ENCODE measurements around the gene DFFB. TPM values are rescaled to one million over a fixed set of nuclear protein-coding genes. Genes with fewer than 3 reads are reported as not detected.

The DFFB gene
- polyA plus RNA-seq, 3 donors, result 6.9 to 12.0 (median 9.0) TPM

DNA sequence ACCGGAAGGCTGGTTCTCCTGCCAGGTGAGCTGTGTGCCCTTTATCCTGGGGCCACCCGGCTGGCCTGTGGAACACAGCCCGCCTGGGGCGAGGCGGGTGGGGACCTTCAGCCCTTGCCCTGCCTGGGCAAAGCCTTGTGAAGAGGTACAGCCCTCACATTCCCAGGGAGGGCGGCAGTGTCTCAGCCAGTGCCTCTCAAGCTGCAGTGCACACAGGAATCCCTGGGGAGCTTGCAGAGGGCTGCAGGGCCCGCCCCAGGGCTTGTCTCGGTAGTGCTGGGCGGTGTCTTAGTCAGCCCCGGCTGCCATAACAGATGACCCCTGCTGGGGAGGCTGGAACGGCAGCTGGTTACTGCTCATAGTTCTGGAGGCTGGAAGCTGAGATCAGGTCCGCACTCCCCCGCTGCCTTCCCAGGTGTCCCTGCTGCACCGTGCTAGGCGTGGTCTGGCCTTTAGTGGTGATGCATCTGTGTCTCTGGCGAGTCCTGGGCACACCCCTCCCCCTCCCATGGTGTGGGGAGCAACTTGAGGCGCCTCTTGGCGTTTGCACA, 12.6 kb downstream of the DFFB start:
- peak; percentile 12 for DNase-seq

DNA sequence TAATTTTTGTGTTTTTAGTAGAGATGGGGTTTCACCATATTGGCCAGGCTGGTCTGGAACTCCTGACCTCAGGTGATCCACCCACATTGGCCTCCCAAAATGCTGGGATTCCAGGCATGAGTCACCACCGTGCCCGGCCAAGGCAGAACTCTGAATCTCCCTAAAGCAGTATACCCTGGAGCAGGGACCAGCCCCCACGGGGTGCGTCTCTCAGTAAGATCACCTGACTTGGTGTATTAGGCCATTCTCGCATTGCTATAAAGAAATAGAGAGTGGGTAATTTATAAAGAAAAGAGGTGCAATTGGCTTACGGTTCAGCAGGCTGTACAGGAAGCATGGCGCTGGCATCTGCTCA, 14.2 kb downstream of the DFFB start:
- no peak for DNase-seq

DNA sequence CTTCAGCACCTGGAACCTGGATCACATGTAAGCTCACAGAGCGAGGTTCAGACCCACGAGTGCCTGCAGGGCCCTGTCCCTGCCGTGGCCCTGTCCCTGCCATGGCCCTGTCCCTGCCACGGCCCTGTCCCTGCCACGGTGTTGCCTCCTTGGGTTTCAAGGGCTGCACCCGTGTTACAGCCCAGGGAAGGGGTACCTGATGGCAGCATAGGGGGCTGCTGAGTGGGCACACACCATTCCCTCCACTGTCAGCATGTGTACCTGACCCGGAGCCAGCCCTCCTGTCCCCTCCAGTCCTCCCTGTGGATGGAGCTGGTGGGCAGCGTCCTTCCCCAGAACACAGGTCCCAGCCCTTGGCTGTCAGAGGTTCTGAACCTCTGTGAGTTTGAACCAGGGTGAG, 15.3 kb downstream of the DFFB start:
- no peak for DNase-seq

DNA sequence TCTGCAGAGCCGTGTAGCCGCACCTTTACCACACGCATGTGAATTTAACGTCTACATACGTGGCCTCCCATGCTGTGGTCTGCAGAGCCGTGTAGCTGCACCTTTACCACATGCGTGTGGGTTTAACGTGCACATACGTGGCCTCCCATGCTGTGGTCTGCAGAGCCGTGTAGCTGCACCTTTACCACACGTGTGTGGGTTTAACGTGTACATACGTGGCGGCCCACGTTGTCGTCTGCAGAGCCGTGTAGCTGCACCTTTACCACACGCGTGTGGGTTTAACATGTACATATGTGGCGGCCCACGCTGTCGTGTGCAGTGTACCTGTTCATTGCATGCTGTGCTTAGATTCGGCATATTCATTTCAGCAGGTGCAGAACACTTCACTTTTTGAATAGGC, 17.5 kb downstream of the DFFB start:
- no peak for DNase-seq

DNA sequence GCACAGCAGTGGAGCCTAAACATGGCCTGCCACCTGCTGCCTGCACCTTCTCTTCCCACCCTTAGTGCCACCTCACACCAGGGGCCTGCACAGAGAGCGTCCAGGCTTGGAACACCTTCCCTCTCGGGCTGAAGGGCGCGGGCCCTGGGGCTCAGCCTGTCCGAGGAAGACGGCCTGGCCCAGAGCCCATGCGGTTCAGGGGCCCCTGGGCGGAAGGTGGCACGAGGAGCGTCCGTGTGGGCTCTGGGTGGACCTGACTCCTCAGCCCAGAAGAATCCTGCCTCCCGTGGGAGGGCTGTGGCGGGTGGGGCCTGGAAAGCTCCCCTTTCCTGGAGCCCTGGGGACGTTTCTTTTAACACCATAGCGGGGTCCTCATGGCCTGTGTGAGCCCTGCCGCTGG, 19.4 kb downstream of the DFFB start:
- DNase-seq, result no peak

DNA sequence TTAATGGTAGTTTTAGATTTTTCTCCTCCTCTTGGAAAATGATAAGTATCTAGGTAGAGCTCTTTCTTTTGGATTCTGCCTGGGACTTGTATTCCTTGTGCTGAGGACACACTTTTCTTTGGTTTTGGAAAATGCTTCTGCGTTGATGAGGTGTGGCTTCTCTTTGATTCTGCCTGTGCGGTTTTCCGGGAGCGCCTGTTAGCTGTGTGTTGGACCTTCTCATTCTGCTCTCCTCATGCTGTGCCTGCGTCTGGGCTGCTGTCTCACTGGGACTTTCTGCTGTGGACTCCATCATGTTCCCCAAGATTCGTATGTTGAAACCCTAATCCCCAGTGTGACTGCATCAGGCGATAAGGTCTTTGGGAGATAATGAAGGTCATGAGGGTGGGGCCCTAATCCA, 21.8 kb downstream of the DFFB start:
- DNase-seq, result no peak

DNA sequence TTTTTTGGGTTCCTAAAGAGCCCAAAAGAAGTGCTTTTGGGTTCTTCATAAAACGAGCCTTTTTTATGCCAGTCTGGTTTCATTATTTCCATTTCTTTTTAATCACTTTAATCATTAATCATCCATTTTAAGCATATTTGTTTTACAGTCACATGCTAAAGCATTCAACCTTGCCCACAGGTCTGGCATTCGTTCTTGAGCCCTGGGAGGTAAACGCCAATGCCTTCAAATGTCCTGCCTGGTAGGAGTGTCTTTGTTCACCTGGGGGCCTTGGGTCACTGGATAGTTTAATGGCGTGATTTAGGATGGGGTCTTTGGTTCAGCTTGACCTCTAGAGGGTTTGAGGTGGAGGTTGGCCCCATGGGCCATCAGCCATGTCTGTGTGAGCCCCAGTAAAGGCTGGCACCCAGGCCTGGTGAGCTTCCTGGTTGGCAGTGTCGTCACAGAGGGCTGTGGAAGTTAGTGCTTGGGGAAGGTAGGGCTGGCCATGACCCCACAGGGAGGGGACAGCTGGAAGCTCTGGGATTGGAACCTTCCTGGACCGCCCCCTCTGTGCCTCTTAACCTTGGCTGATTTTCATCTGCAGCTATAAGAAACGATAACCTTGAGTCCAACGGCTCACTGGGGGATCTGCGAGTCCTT, 22.6 kb downstream of the DFFB start:
- no peak for DNase-seq

DNA sequence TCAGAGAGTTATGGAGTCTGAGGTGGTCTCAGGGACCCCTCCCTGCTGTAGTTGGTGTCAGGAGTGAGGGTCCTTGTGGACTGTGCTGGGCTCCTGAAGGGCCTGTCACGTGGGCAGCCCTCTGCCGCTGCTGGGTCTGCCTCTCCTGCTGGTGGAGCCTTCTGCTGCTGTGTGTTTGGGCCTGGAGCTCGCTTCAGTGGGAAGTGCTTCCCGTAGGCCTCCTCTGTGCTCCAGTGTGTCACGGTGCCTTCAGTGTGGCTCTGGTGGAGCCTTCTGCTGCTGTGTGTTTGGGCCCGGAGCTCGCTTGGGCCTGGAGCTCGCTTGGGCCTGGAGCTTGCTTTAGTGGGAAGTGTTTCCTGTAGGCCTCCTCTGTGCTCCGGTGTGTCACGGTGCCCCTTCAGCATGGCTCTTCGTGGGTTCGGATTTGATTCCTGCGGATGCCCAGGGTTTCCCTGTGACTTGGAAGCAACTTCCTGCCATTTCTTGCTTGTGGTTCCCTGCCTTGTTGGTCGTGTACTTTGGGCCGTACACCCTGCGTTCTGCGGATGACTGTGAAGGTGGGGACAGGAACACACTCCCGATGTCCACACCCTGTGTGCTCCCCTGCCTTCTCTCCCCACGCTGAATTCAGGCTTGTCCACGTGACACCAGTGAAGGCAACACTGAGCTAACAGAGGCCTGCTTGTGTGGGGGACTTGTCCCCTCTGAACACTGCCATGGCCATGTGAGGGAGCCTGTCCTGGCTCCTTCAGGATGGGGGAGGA, 23.3 kb downstream of the DFFB start:
- no peak for DNase-seq

DNA sequence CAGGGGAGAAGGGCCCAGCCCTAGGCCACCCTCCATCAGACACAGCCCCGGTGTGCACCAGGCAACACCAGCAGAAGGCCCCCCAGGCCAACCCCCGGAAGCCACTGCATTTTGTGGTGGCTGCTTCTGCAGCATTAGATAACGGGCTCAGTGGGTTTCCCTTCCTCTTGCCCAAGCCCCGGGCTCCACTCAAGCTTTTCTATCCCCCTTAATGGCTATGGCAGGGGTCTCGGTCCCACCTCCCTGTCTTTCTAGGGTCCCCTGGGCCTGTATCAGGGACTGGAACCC, 23.9 kb downstream of the DFFB start:
- no peak for DNase-seq

DNA sequence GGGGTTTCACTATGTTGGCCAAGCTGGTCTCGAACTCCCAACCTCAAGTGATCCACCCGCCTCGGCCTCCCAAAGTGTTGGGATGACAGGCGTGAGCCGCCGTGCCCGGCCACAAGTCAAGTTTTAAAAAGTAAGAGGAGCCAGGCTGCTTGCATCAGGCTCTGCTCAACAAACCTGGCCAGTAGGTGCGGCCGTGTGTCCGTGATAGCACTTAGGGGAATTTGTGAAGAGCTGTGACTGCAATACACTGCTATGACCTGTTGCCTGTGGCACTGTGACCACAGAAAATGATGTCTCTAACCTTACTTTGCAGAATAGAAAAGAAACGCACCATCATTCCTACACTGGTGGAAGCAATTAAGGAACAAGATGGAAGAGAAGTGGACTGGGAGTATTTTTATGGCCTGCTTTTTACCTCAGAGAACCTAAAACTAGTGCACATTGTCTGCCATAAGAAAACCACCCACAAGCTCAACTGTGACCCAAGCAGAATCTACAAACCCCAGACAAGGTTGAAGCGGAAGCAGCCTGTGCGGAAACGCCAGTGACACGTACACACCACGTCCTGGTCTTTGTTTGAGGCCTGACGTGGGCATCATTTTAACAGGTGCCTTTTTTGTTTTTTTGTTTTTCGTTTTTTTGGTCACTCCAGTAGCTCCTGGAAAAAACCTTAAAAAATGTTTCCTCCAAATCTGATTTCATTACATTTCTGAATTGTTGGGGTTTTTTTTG, 26.1 kb downstream of the DFFB start:
- no peak for DNase-seq

DNA sequence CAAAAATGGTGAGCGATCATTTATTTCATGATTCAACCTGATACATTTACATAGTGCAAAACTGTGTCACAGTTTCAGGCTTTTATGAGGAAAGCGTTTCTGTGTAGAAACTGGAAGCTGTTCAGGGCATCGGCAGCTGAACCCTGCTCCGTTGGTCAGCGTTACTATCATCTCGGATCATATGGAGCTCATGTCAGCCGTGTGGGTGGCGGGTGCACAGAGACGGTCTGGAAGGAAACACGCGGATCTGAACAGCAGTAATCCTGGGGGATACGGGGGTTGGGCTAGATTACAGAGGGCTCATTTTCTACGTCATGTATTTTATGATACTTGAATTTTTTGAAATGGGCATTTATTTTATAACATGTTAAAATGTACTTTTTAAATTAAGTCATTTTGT, 27.7 kb downstream of the DFFB start:
- no peak for DNase-seq

DNA sequence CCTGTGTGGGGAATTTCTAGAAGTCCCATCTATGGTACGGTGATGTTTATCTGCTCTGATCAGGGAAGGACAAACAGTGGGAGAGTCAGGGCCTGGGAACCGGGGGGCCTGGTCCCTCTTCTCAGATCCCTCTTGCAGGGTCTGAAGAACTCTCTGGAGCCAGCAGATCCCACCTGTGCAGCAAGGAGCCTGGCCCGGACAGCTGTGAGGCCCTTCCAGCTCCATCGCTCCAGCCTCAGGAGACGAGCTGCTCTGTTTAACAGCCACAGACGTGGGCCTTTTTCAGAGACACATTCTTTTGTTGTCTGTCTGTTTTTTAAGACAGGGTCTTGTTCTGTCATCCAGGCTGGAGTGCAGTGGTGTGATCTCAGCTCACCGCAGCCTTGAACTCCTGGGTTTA, 28.3 kb downstream of the DFFB start:
- no peak for DNase-seq

DNA sequence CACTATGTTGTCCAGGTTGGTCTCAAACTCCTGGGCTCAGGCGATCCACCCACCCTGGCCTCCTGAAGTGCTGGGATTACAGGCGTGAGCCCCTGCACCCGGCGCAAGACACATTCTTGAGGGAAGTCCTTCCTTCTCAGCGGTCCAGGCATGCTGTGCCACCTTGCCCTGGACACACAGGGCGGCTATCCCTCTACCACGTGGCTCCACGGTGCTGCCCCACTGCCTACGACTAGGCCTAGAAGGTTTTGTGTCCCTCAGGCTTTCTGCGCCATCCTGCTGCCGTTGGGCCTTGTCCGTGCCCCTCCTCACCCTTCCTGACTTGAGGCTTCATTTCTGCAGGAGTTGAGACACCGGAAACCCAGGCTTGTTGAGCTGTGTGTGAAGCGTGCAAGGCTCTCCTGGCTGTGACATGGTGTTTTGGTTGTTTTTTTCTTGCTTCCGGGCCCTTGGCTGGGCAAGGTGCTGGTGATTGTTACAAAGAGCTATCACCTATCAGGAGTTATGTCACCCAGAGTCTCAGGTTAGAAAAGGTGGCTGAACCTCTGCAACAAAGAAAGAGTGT, 28.9 kb downstream of the DFFB start:
- DNase-seq, result no peak

DNA sequence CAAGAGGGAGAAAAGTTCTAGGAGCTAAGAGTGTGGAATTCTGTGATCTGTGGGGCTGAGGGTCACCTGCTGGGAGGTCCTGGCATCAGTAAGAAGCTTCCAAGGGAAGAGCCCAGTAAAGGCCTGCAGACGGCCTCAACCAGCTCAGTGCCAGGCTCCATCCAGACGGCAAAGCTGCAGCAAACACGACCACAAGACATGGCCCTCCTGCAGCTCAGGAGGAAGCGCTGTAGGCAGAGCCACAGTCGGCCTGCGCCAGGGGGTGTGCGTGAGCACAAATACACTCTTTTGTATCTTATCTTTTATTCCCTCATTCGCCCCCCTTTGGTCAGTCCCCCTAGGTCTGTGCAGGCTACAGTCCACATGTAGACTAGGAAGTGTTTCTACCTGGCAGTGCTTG, 29.4 kb downstream of the DFFB start:
- DNase-seq, result no peak

DNA sequence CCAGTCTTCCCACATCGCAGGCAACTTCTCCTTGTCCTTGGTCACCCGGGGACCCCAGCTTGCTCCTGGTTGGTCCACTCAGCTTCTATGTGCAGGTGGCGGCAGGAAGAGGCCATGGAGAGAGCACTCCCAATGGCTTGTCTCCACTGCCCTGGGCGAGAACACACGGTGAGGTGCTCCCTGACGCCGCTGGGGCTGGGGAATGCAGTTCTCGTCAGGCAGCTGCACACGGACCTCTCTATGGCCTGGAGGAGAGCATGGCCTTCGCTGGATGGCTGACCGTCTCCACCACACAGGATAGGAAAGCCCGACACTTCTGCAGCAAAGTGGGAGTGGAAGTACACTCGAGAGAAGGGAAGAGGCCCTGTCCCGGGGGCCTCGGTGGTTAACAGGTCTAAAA, 31.0 kb downstream of the DFFB start:
- DNase-seq, result no peak

DNA sequence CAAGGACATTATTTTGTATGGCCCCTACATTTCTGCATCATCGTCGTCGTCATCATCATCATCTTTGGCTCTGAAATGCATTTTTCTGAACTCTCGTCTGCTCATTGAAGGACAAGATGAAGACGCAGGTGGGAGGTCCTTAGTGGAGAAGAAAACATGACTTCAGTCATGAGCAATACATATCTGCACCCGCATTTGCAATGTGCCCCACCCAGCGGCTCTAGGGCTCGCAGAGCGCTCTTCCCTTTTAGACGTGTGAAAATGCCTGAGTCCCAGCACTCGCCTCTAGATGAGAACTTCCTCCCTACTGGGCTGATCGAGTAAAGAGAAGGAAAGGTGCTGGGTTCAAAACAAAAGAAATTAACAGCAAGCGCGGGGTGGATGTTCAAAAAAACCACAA, 32.7 kb downstream of the DFFB start:
- DNase-seq, result no peak

DNA sequence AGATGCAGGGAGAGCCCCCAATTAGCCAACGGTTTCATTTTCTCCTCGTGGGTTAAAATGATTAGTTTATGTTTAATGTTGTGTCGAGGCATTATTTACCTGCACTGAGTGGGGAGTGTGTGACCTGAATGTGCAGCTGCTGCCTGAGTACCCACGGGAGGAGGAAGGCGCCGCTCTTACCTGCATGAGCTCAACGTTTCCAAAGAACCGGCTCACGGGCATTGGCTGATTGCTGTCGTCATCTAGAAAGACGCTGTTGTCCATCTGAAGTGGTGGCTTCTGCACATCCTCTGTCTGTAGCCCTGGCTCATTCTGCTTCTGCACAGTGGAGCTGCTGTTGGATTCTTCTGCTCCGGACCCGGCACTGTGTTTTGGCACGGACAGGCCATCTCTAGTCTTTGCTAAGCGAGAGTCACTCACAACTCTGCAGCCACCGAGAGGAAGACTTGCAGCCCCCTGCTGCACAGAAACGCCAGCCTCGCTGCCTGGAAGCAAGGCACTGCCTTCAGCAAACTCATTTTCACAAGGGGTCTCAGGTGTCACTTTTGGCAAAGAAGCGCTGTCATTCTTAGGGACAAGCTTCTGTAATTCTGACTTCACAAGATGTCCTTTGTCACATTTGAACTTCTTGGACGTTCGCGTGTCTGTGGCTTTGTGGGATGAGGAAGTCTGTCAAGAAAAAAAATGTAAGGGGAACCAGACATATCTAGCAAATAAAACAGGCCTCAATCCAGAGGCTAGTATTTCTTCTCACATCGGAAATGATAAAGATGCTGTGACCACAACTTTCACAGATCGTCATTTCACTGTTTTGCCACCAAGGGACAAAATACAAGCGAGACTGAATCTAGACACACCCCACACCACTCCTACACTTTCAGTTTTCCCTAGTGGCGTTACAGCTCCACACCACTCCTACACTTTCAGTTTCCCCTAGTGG, 33.4 kb downstream of the DFFB start:
- DNase-seq, result no peak

DNA sequence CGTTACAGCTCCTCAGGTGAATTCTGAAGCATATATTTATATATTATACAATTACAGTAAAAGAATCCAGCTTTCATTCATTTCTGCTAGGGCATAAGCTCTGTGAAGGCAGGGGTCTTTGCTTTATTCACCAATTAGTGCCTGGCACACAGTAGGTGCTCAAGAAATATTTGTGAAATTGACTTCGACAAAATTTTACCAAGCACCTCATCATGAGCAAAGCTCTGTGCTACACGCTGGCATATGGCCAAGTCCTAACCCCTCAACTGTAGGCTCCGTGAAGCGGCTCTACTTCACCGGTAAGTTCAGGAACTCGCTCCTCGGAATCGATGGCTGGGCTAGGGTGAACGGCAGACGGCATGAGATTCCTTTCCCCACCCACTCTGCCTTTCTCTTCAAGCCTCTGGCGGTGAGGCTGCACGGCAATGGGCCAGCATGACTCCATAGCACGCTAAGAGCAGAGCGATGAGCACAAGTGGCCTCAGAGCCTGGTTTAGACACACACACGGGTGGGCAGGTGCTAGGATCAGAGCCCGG, 34.1 kb downstream of the DFFB start:
- no peak for DNase-seq

DNA sequence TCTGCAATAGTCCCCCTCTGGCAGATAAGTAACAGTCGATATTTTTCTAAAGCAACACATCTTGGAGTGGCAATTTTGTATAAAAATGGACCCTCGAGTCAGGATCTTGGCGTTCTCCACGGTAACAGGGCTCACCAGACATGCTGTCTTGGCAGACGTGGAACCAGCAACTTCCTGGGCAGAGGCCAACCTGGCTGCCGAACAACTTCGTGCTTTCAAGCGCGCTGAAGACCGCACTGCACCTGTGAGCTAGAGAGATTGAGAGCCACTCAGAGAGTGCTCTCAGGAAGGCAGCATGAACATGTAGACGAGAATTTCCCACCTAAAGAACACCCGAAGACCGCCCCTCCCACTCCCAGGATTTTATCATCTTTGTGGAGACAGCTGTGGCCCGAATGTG, 35.5 kb downstream of the DFFB start:
- no peak for DNase-seq

DNA sequence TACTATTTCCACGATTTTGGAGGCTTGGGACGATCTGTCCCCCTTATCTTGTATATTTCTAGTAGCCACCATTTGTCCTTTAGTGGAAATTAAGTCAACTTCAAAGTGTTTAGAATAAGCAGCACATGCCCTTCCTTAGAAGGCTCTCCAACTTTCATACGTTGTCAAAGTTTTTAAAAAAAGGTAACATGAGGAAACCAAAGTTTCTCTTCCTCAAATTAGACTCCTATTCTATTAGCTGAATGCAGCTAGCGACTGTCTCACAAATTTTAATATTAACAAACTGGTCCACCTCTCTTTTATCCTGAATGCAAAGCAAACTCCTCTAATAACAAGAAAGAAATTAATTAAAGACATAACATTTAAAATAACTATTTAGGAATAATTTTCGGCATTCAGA, 35.9 kb downstream of the DFFB start:
- DNase-seq, result no peak

DNA sequence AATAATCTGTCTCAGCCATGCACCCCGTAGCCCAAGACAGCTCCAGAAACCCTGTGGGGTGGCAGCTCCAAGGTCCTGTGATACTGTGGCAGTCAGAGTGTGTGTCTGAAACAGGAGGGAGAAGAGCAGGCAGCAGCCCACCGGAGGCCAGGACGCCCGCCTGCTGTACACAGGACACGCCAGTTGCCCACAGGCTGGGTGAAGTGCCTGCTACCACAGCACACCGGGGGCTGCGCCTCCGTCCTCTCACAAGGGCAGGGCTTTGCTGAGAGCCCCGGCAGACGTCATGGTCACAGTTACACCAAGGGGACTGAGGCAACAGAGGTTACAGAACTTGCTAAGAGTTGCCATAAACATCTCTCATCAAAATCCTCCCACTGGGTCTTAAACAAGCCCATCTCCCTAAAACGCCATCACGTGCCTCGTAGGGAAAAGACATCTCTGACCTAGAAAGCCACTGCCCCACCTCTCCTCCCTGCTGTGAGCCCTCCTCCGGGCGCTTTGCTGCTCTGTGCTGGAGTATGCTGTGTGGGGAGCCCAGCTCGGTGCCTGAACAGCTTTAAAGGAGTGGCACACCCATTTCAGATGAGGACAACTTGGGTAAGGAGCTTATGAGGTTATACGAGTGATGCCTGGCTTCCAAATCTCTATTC, 37.5 kb downstream of the DFFB start:
- DNase-seq, result no peak

Data from renal pelvis (tissue), 4 donors.